PC-3 (cell line): ENCODE measurements around the gene CLEC5A.

Experiments
- EZH2 ChIP-seq: fragments of 300-600 bp; sonication (generic); IDR thresholded peaks from one replicate; pipeline ENCODE4 v1.6.1; 2017; ENCODE audit warnings: antibody characterized with exemption, mild to moderate bottlenecking, low read length; ENCODE audit not compliant: unreplicated experiment
- EZH2phosphoT487 ChIP-seq: fragments of 300-600 bp; sonication (generic); IDR thresholded peaks from 2 replicates; pipeline ENCODE4 v1.6.1; 2018; ENCODE audit warnings: mild to moderate bottlenecking, antibody characterized with exemption, low read length, borderline replicate concordance
- TF ChIP-seq, protein P1 (sequence below): fragments of 300-600 bp; sonication (generic); conservative IDR thresholded peaks from 2 replicates; pipeline ENCODE4 v1.5.1; 2017; ENCODE audit warnings: antibody characterized with exemption, low read depth, mild to moderate bottlenecking, low read length

DNA sequence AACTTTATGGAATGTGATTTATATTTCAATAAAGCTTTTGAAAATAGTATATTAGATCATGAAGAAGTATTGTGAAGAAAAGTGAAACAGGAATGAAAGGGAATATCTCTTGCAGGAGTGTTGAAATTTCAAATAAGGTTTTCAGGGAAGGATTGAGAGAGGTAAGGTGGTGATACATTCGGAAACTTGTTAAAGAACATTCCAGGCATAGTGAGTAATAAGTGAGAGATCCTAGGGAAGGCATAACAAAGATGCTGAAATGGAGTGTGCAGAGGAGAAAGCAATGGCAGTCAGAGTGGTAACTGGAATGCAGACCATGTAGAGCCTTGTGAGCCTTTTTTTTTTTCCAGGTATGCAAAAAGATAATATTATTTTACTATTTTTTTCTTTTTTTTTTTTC lies 26.5 kb downstream of the CLEC5A start:
- TF ChIP-seq EZH2 (no peak), EZH2phosphoT487 (no peak)
- TF ChIP-seq, protein P1, sequence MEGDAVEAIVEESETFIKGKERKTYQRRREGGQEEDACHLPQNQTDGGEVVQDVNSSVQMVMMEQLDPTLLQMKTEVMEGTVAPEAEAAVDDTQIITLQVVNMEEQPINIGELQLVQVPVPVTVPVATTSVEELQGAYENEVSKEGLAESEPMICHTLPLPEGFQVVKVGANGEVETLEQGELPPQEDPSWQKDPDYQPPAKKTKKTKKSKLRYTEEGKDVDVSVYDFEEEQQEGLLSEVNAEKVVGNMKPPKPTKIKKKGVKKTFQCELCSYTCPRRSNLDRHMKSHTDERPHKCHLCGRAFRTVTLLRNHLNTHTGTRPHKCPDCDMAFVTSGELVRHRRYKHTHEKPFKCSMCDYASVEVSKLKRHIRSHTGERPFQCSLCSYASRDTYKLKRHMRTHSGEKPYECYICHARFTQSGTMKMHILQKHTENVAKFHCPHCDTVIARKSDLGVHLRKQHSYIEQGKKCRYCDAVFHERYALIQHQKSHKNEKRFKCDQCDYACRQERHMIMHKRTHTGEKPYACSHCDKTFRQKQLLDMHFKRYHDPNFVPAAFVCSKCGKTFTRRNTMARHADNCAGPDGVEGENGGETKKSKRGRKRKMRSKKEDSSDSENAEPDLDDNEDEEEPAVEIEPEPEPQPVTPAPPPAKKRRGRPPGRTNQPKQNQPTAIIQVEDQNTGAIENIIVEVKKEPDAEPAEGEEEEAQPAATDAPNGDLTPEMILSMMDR: no peak
